ENCODE data around the gene NLRP2B. TPM values are rescaled to one million over a fixed set of nuclear protein-coding genes. Genes with fewer than 3 reads are reported as not detected.

NLRP2B gene
- total and polyA plus RNA-seq, 9 of the 15 experiments (the other 6 are each of a cell fraction or from before 2014, with no cell fraction given), result not detected

- TF ChIP-seq STAT6 (CRISPR knock-in tag; IDR thresholded peaks at IDR 0.05) (no peak), TRIM24 (IDR thresholded peaks at IDR 0.05) (no peak), RBM39 (optimal IDR thresholded peaks at IDR 0.05; ENCODE audit: low read depth, low read length) (no peak), CHAMP1 (IDR thresholded peaks at IDR 0.05) (no peak), ZNF77 (CRISPR knock-in tag; IDR thresholded peaks at IDR 0.05) (no peak), TOE1 (IDR thresholded peaks at IDR 0.05; ENCODE audit: borderline replicate concordance) (no peak), TOE1 (CRISPR knock-in tag; IDR thresholded peaks at IDR 0.05; ENCODE audit: borderline replicate concordance, low read depth) (no peak), SMAD2 (IDR thresholded peaks at IDR 0.05; ENCODE audit: low read depth, low read length) (no peak)
Observed at GRCh38 chrX:57681341-57681740, 1.3 kb upstream of the NLRP2B start (continued).
